GM13977 (cell line): ENCODE results near the gene ARHGEF3.

Experiments
- DNase-seq: peaks from one replicate; pipeline ENCODE4 v3.0.0; 2012; ENCODE audit warnings: low spot score
- CTCF ChIP-seq: IDR thresholded peaks from 2 replicates; pipeline ENCODE4 v1.5.1; 2012; ENCODE audit warnings: mild to moderate bottlenecking, control low read depth; ENCODE audit not compliant: insufficient read depth; ENCODE audit errors: extremely low read depth, missing control alignments
- in situ Hi-C: fragments of 300-500 bp; cut with MboI; formaldehyde crosslinking; loops from one replicate; pipeline ENCODE4 v1.12.0; 2022; ENCODE audit warnings: low sequenced_read_pairs, low pct_unique_long_range_greater_than_20kb, mixed read lengths, inconsistent platforms; ENCODE audit not compliant: unreplicated experiment

Gene ARHGEF3

GRCh38 chr3:56823421-56823926, 21.7 kb upstream of the ARHGEF3 start:
- no peak for DNase-seq
- TF ChIP-seq CTCF = no peak
- in situ Hi-C loops = no loop called here

GRCh38 chr3:56822501-56822900, 20.8 kb upstream of the ARHGEF3 start:
- TF ChIP-seq CTCF = no peak

GRCh38 chr3:56819016-56819809, 17.5 kb upstream of the ARHGEF3 start:
- in situ Hi-C loops = no loop called here
- no peak for DNase-seq
- TF ChIP-seq CTCF = no peak

More at GRCh38 chr3:56822501-56822900, 20.8 kb upstream of the ARHGEF3 start:
- DNase-seq = no peak
- in situ Hi-C loops = no loop called here

- no peak for DNase-seq
- in situ Hi-C loops = no loop called here
- no peak for TF ChIP-seq CTCF
These were observed 16.6 kb upstream of the ARHGEF3 start for GRCh38 chr3:56818156-56818985.

GRCh38 chr3:56817646-56818045, 15.9 kb upstream of the ARHGEF3 start:
- no peak for DNase-seq
- no peak for TF ChIP-seq CTCF
- in situ Hi-C loops = no loop called here

GRCh38 chr3:56816061-56816460, 14.3 kb upstream of the ARHGEF3 start:
- DNase-seq = no peak
- in situ Hi-C loops = no loop called here
- TF ChIP-seq CTCF = no peak
